Activated CD4-positive, alpha-beta T cell treated with anti-CD3 and anti-CD28 coated beads, Interleukin-2, amount 10 ng/mL, durations not matched to agents 24 days and 14 days (primary cell): ENCODE data around the gene B4GALT2. TPM values are rescaled to one million over a fixed set of nuclear protein-coding genes. Genes with fewer than 3 reads are reported as not detected.

ENCODE experiments used
- DNase-seq: peaks from one replicate; pipeline ENCODE4 v3.0.0; 2022
- H3K27ac Mint-ChIP-seq: one replicate; pipeline ENCODE4 v1.8.0; 2022; ENCODE audit warnings: mild to moderate bottlenecking, mixed read lengths
- H3K27me3 Mint-ChIP-seq: one replicate; pipeline ENCODE4 v1.8.0; 2022; ENCODE audit warnings: mixed read lengths
- H3K36me3 Mint-ChIP-seq: one replicate; pipeline ENCODE4 v1.8.0; 2022; ENCODE audit warnings: low read depth, mild to moderate bottlenecking, mixed read lengths
- H3K4me1 Mint-ChIP-seq: one replicate; pipeline ENCODE4 v1.8.0; 2021; ENCODE audit warnings: mixed read lengths
- H3K4me3 Mint-ChIP-seq: one replicate; pipeline ENCODE4 v1.8.0; 2022; ENCODE audit warnings: mild to moderate bottlenecking, moderate library complexity, mixed read lengths
- H3K9me3 Mint-ChIP-seq: one replicate; pipeline ENCODE4 v1.8.0; 2021; ENCODE audit warnings: mixed read lengths
- intact Hi-C: fragments of 100-400 bp; cut with micrococcal nuclease; formaldehyde crosslinking; loops from one replicate; pipeline ENCODE4 v1.15.1; 2023
- total RNA-seq: library from RNA; stranded (reverse); gene quantifications from 2 replicates; pipeline ENCODE4 v1.2.3, GENCODE V29; 2022

The B4GALT2 gene
- total RNA-seq, 1 donor from 2014 or later = 59.7 TPM

DNA sequence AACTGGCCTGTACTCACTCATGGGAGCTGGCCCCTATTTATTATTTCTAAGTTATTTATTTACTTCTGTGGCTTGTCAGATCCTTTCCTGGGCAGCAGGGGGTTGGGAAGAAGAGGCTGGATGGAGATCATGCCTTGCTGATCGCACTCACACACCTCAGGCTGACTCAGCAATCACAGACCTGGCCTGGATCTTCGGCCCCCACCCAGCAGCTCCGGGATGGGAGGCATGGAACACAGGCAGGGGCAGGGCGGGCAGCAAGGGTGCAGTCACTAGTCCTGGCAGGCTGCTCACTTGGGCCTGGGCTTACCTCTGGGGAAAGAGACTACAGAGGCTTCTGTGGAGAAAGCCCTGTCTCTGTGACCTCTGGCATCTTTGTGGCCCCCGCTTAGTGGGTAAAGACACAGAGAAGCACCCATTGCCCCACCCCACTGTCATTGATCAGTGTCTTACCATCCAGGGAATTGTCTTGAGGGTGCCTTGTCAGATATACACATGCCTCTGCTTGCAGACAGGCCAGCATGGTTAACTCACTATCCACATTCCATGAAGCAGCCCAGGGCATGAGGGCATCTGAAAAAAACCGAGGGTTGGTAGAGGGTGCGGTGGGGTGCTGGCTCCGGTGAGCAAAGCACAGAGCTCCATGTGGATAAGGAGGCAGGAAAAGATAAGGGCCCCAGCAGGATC is 41.7 kb upstream of the B4GALT2 start:
- Mint-ChIP-seq H3K4me3 (no peak overlapping the region), H3K9me3 (no peaks in the 10 kb centered on the region), H3K27me3 (peaks cover 9% of the 10 kb centered on the region), H3K36me3 (peaks cover 7% of the 10 kb centered on the region), H3K4me1 (peaks cover 8% of the 10 kb centered on the region), H3K27ac (no peak overlapping the region)
- intact Hi-C loops = no loop called here
- DNase-seq = no peak

- Mint-ChIP-seq H3K27me3 (peaks cover 3% of the 10 kb centered on the region), H3K9me3 (no peaks in the 10 kb centered on the region), H3K4me1 (peaks cover 12% of the 10 kb centered on the region), H3K36me3 (peaks cover 12% of the 10 kb centered on the region), H3K4me3 (no peak overlapping the region), H3K27ac (no peak overlapping the region)
- DNase-seq = no peak
- intact Hi-C loops = no loop called here
Measured at GRCh38 chr1:43938383-43938782, 40.6 kb upstream of the B4GALT2 start.

GRCh38 chr1:43938892-43939587 is 40.0 kb upstream of the B4GALT2 start:
- no peak overlapping the region for H3K4me3 Mint-ChIP-seq
- peaks cover 3% of the 10 kb centered on the region for H3K27me3 Mint-ChIP-seq
- no peak for DNase-seq
- H3K9me3 Mint-ChIP-seq = no peaks in the 10 kb centered on the region
- H3K27ac Mint-ChIP-seq = no peak overlapping the region
- peaks cover 10% of the 10 kb centered on the region for H3K4me1 Mint-ChIP-seq
- peaks cover 12% of the 10 kb centered on the region for H3K36me3 Mint-ChIP-seq
- intact Hi-C loops = no loop called here

DNA sequence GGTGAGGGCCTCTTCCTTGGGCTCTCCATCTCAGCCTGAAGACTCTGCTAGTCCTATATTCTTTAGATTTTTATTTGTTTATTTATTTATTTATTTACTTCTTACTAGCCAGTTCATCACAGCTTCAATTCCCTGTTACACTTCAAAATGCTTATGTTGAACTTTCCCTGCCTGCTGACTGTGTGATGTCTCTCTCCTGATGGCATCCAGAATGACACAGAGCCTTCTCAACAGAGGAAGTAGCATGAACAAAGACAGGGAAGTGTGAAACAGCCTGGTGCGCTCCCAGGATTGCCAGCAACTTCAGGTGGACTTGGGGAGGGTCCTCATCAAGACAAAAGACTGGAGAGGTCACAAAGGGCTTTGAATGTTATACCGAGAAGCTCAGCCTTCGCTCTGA is 36.6 kb upstream of the B4GALT2 start:
- Mint-ChIP-seq H3K4me1 (peaks cover 23% of the 10 kb centered on the region), H3K27me3 (no peaks in the 10 kb centered on the region), H3K9me3 (no peaks in the 10 kb centered on the region), H3K4me3 (no peak overlapping the region), H3K27ac (no peak overlapping the region), H3K36me3 (peaks cover 21% of the 10 kb centered on the region)
- no peak for DNase-seq
- intact Hi-C loops = no loop called here

GRCh38 chr1:43944860-43945259 is 34.1 kb upstream of the B4GALT2 start:
- peaks cover 17% of the 10 kb centered on the region for H3K36me3 Mint-ChIP-seq
- DNase-seq = no peak
- intact Hi-C loops = no loop called here

GRCh38 chr1:43945674-43946235 is 33.3 kb upstream of the B4GALT2 start:
- Mint-ChIP-seq H3K27me3 (no peaks in the 10 kb centered on the region), H3K4me3 (peak overlapping the region; percentile 99), H3K9me3 (no peaks in the 10 kb centered on the region), H3K27ac (peak overlapping the region; percentile 97), H3K4me1 (peaks cover 40% of the 10 kb centered on the region), H3K36me3 (peaks cover 20% of the 10 kb centered on the region)
- DNase-seq = peak; percentile 60
- intact Hi-C loops = loop anchor here (1.0 to 2.0 kb wide), 9 partner anchors 24 to 685 kb away; partner anchors contain the start of genes ATP6V0B, CCDC24, KDM4A and ST3GAL3

More at GRCh38 chr1:43944860-43945259, 34.1 kb upstream of the B4GALT2 start:
- peaks cover 35% of the 10 kb centered on the region for H3K4me1 Mint-ChIP-seq
- no peaks in the 10 kb centered on the region for H3K9me3 Mint-ChIP-seq
- peak overlapping the region; percentile 79 for H3K27ac Mint-ChIP-seq
- H3K27me3 Mint-ChIP-seq = no peaks in the 10 kb centered on the region
- peak overlapping the region; percentile 99 for H3K4me3 Mint-ChIP-seq

DNA sequence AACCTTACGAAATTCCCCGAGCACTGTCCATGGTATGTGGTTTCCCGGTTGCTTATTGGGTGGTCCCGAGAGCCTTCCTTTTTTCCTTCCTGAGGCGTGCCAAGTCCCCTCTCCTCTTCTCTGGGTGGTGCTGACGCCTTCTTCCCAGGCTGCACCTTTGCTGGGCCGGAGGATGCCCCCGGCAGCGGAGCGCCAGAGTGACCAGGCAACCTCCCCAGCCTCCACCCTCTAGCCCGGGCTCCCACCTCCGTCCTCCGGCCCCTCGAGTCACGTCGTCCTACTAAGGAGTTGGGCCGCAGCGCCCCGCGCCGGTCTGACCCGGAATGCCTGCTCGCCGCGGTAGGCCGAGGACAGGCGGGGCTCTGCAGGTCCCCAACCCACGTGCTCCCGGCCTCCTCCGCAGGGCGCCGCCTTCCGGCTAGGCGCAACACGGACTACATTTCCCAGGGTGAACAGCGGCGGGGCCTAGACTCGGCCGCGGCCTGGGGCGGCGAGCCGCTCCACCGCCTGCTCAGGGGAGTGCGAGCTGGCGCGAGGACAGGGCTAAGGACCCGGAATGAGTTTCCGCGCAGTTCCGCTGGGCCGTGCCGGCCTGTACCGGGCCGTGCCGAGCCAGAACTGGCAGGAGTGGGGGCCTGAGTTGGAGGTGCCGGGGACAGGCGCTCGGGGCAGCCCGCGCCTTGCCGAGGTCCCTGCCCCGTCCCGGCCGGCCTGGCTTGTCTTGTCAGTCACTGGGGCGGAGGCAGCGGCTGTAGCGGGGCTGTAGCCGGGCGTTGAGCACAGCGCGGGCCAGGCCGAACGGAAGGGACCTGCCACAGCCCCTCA is 32.6 kb upstream of the B4GALT2 start, which contains the start of gene IPO13:
TSS of gene IPO13 (plus strand) at position 715 of the 825 bp plus-strand sequence. CDS start 651 bp downstream, outside the sequence.
- Mint-ChIP-seq H3K4me1 (peaks cover 44% of the 10 kb centered on the region), H3K36me3 (peaks cover 22% of the 10 kb centered on the region), H3K27me3 (no peaks in the 10 kb centered on the region), H3K27ac (peak within 1 kb of the TSS; percentile 97), H3K4me3 (peak within 1 kb of the TSS; percentile 99), H3K9me3 (no peaks in the 10 kb centered on the region)
- intact Hi-C loops = loop anchor here (1.0 to 2.0 kb wide), 9 partner anchors 23 to 684 kb away; partner anchors contain the start of genes ATP6V0B, CCDC24, KDM4A and ST3GAL3
- peak; percentile 99 for DNase-seq

- Mint-ChIP-seq H3K27ac (peak overlapping the region; percentile 97), H3K27me3 (no peaks in the 10 kb centered on the region), H3K9me3 (no peaks in the 10 kb centered on the region), H3K4me3 (peak overlapping the region; percentile 99), H3K4me1 (peaks cover 45% of the 10 kb centered on the region), H3K36me3 (peaks cover 22% of the 10 kb centered on the region)
- no peak for DNase-seq
- intact Hi-C loops = loop anchor here (2.0 kb wide), 3 partner anchors 296 to 684 kb away; partner anchors contain the start of gene KDM4A
Measured at GRCh38 chr1:43947061-43947873, 31.7 kb upstream of the B4GALT2 start.

DNA sequence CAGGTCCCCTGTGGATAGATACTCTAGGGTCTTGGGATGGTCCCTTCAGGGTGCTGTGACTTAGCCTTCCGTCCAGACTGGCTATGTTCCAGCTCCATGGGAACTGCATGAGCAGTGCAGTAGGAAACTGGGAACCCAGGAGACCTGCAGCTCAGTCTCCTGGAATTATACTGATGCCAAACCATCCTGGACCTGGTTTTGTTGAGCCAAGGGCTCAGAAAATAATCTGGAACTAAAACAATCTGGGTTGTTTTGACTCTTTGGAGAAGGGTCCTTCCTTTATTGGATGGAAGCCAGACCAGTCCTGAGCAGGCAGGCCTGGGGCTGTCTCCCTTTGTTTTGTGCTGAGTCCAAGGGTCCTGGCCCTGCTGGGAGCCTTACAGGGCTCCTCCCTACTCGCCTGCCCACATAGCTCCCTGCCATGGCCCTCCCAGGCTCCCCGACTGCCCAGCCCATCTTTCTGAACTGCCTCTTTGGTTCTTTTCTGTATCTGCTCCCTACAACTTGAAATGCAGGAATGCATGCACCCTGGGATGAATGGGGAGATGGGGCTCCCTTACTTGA is 31.1 kb upstream of the B4GALT2 start:
- DNase-seq = no peak
- Mint-ChIP-seq H3K4me3 (peak overlapping the region; percentile 99), H3K27ac (peak overlapping the region; percentile 97), H3K4me1 (peaks cover 42% of the 10 kb centered on the region), H3K27me3 (no peaks in the 10 kb centered on the region), H3K36me3 (peaks cover 20% of the 10 kb centered on the region), H3K9me3 (no peaks in the 10 kb centered on the region)
- intact Hi-C loops = loop anchor here (2.0 kb wide), 3 partner anchors 297 to 683 kb away; partner anchors contain the start of gene KDM4A

GRCh38 chr1:43949678-43950077 is 29.3 kb upstream of the B4GALT2 start:
- H3K27me3 Mint-ChIP-seq = no peaks in the 10 kb centered on the region
- no peak overlapping the region for H3K27ac Mint-ChIP-seq
- intact Hi-C loops = no loop called here
- peaks cover 35% of the 10 kb centered on the region for H3K4me1 Mint-ChIP-seq
- DNase-seq = no peak
- no peak overlapping the region for H3K4me3 Mint-ChIP-seq
- H3K36me3 Mint-ChIP-seq = peaks cover 14% of the 10 kb centered on the region
- no peaks in the 10 kb centered on the region for H3K9me3 Mint-ChIP-seq

DNA sequence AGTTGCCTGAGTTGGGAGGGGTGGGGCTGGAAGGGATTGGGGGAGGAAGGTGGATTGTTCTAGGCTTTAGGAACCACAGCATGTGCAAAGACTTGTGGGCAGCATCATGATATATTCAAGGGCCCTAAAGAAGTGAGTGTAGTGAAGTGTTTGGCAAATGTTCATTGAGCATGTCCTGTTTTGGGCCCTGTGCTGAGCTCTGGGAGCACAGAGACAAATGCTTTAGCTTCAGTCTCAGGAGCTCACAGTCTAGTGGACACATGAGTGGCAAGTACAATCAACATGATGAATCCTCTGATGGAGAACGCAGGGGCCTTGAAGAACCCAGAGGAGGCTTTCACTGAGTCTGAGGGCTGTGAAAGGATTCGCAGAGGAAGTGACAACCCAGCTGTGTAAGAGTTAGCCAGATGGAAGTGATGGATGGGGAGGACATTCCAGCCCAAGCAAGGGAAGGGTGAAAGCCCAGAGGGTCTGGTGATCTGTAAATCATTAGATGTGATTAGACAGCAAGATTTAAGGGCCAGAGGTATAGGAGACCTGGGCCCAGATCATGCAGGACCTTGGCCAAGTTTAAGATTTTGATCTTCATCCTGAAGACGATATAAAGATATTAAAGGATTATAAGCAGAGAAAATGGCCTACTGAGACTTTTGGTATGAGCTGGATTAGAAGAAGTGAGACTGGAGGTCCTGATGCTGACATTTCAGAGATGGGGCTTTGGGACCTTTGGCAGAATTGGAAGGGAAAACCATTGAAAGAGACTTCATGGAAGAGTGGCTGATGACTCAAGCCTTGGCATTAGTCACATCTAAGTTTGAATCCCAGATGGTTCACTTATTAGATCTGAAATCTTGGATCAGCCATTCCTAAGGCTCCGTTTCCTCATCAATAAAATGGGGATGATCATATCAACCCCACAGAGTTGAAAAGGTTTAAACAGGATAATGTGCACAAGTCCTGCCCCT is 27.7 kb upstream of the B4GALT2 start:
- no peak overlapping the region for H3K4me3 Mint-ChIP-seq

More for the DNA sequence above, 27.7 kb upstream of the B4GALT2 start:
- DNase-seq = no peak
- peaks cover 24% of the 10 kb centered on the region for H3K4me1 Mint-ChIP-seq
- H3K27ac Mint-ChIP-seq = no peak overlapping the region
- peaks cover 9% of the 10 kb centered on the region for H3K36me3 Mint-ChIP-seq
- intact Hi-C loops = no loop called here
- H3K27me3 Mint-ChIP-seq = no peaks in the 10 kb centered on the region
- H3K9me3 Mint-ChIP-seq = no peaks in the 10 kb centered on the region
